ENCODE measurements around the gene RAPGEF2. TPM values are rescaled to one million over a fixed set of nuclear protein-coding genes. Genes with fewer than 3 reads are reported as not detected.

RAPGEF2 gene
- total RNA-seq, 1 experiment from 2014 or later = 21.2 TPM

DNA sequence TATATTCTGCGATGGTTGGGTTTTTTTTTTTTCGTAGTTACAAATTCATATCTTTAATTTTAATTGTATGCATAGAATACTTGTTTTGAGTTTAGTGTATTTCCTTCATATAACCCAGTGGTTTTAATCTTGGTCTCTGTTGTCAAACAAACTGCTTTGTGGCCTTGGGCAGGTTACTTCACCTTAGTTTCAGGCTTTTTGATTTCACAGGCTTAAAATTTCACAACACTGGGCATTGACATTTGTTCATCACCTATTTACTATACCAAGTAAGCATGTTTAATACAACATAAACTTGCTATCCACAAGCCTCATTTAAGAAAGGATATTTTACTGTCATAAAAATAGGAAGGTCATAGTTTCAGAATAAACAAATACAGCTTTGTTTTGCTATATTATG is 14.7 kb downstream of the RAPGEF2 start:
- CTCF ChIA-PET = interaction anchor here (0.6 kb wide), 1 partner anchor 191 kb away, joined by 3 read pairs; no protein-coding TSS in a partner anchor
- no peaks in the 10 kb centered on the region for H4K20me1 ChIP-seq (ENCODE audit: low read length)
- H3K9ac ChIP-seq (ENCODE audit: low read length) = no peak overlapping the region

DNA sequence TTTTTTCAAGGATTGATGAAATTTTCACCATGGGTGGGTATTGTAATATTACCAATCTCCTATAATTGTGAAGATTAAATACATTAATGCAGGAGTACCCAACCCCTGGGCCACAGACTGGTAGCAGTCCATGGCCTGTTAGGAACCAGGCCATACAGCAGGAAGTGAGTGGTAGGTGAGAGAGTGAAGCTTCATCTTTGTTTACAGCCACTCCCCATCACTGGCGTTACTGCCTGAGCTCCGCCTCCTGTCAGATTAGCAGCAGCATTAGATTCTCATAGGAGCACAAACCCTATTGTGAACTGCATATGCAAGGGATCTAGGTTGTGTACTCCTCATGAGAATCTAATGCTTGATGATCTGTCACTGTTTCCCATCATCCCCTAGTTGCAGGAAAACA is 15.1 kb downstream of the RAPGEF2 start:
- POLR2A ChIA-PET (ENCODE audit: unreplicated experiment) = interaction anchor here (0.6 kb wide), 1 partner anchor 693 kb away, joined by 10 read pairs; no protein-coding TSS in a partner anchor
- H3K27ac ChIP-seq (ENCODE audit: low read length) = no peak overlapping the region
- no peak overlapping the region for H3K4me2 ChIP-seq (ENCODE audit: low read length)
- H3K9me3 ChIP-seq (ENCODE audit: low read length) = no peaks in the 10 kb centered on the region
- peak; percentile 38; the same call in 1 of the 2 replicates for ATAC-seq
- H3F3A ChIP-seq (ENCODE audit: low read length, unreplicated experiment) = no peaks in the 10 kb centered on the region
- no TSS peak for BruUV-seq (replicated peaks)
- intact Hi-C loops (cut with micrococcal nuclease) = no loop called here
- DNase-seq = no peak
- peaks cover 11% of the 10 kb centered on the region for H3K4me1 ChIP-seq (ENCODE audit: insufficient read depth, low read length)
- H3K27me3 ChIP-seq (ENCODE audit: low read length) = no peaks in the 10 kb centered on the region
- H3K9ac ChIP-seq (ENCODE audit: low read length) = no peak overlapping the region
- H4K20me1 ChIP-seq (ENCODE audit: low read length) = no peaks in the 10 kb centered on the region
- H3K36me3 ChIP-seq (ENCODE audit: low read depth, low read length) = no peaks in the 10 kb centered on the region
- CTCF ChIA-PET = interaction anchor here (0.6 kb wide), 1 partner anchor 191 kb away, joined by 3 read pairs; no protein-coding TSS in a partner anchor
- H3K4me3 ChIP-seq (ENCODE audit: low read length) = no peak overlapping the region
- peaks cover 12% of the 10 kb centered on the region for H3K79me2 ChIP-seq (ENCODE audit: low read length)
- TF ChIP-seq EZH2 (IDR thresholded peaks at IDR 0.05; ENCODE audit: low read length, unreplicated experiment) = no peak
- no peak for TF ChIP-seq EZH2phosphoT487 (IDR thresholded peaks at IDR 0.05; ENCODE audit: borderline replicate concordance, low read length)
- TF ChIP-seq, protein P1, sequence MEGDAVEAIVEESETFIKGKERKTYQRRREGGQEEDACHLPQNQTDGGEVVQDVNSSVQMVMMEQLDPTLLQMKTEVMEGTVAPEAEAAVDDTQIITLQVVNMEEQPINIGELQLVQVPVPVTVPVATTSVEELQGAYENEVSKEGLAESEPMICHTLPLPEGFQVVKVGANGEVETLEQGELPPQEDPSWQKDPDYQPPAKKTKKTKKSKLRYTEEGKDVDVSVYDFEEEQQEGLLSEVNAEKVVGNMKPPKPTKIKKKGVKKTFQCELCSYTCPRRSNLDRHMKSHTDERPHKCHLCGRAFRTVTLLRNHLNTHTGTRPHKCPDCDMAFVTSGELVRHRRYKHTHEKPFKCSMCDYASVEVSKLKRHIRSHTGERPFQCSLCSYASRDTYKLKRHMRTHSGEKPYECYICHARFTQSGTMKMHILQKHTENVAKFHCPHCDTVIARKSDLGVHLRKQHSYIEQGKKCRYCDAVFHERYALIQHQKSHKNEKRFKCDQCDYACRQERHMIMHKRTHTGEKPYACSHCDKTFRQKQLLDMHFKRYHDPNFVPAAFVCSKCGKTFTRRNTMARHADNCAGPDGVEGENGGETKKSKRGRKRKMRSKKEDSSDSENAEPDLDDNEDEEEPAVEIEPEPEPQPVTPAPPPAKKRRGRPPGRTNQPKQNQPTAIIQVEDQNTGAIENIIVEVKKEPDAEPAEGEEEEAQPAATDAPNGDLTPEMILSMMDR (conservative IDR thresholded peaks at IDR 0.05; ENCODE audit: low read depth, low read length) = no peak
- no peak overlapping the region for H2AFZ ChIP-seq (ENCODE audit: low read length)
- H3K9me2 ChIP-seq (replicated peaks; ENCODE audit: low read length) = no peaks in the 10 kb centered on the region

More for the DNA sequence above, 14.7 kb downstream of the RAPGEF2 start:
- H3K4me1 ChIP-seq (ENCODE audit: insufficient read depth, low read length) = peaks cover 11% of the 10 kb centered on the region
- no peaks in the 10 kb centered on the region for H3K9me2 ChIP-seq (replicated peaks; ENCODE audit: low read length)
- no peak overlapping the region for H3K4me2 ChIP-seq (ENCODE audit: low read length)
- no peak for DNase-seq
- H3K79me2 ChIP-seq (ENCODE audit: low read length) = peaks cover 16% of the 10 kb centered on the region
- H3K36me3 ChIP-seq (ENCODE audit: low read depth, low read length) = no peaks in the 10 kb centered on the region
- H3K27ac ChIP-seq (ENCODE audit: low read length) = no peak overlapping the region
- H3F3A ChIP-seq (ENCODE audit: low read length, unreplicated experiment) = no peaks in the 10 kb centered on the region
- intact Hi-C loops (cut with micrococcal nuclease) = no loop called here
- H2AFZ ChIP-seq (ENCODE audit: low read length) = no peak overlapping the region
- no peaks in the 10 kb centered on the region for H3K27me3 ChIP-seq (ENCODE audit: low read length)
- TF ChIP-seq EZH2 (IDR thresholded peaks at IDR 0.05; ENCODE audit: low read length, unreplicated experiment) (no peak), EZH2phosphoT487 (IDR thresholded peaks at IDR 0.05; ENCODE audit: borderline replicate concordance, low read length) (no peak)
- TF ChIP-seq, protein P1 (conservative IDR thresholded peaks at IDR 0.05; ENCODE audit: low read depth, low read length) = no peak
- no peaks in the 10 kb centered on the region for H3K9me3 ChIP-seq (ENCODE audit: low read length)
- no peak for ATAC-seq
- BruUV-seq (replicated peaks) = no TSS peak
- no peak overlapping the region for H3K4me3 ChIP-seq (ENCODE audit: low read length)
- POLR2A ChIA-PET (ENCODE audit: unreplicated experiment) = interaction anchor here (0.6 kb wide), 1 partner anchor 693 kb away, joined by 10 read pairs; no protein-coding TSS in a partner anchor

DNA sequence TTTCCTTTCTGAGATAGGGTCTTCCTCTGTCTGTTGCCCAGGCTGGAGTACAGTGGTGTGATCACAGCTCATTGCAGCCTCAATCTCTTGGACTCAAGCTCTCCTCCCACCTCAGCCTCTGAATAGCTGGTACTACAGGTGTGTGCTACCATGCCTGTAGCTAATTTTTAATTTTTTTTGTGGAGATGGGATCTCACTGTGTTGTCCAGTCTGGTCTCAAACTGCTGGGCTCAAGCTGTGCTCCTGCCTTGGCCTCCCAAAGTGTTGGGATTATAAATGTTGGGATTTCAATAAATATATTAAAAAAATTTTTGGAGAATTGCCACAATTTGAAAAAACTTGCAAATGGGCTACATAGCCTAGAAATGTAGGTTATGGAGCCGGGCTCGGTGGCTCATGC is 18.5 kb downstream of the RAPGEF2 start:
- no peak overlapping the region for H3K4me2 ChIP-seq (ENCODE audit: low read length)
- H4K20me1 ChIP-seq (ENCODE audit: low read length) = no peaks in the 10 kb centered on the region
- ChIA-PET POLR2A (ENCODE audit: unreplicated experiment) (interaction anchor here (0.6 kb wide), 1 partner anchor 325 kb away, joined by 3 read pairs; no protein-coding TSS in a partner anchor), CTCF (no interaction called here)
- H3K27ac ChIP-seq (ENCODE audit: low read length) = no peak overlapping the region
- ATAC-seq (no peak), DNase-seq (no peak)
- H2AFZ ChIP-seq (ENCODE audit: low read length) = no peak overlapping the region
- peaks cover 23% of the 10 kb centered on the region for H3K79me2 ChIP-seq (ENCODE audit: low read length)
- intact Hi-C loops (cut with micrococcal nuclease) = no loop called here
- no peak overlapping the region for H3K4me3 ChIP-seq (ENCODE audit: low read length)
- BruUV-seq (replicated peaks) = no TSS peak
- TF ChIP-seq EZH2phosphoT487 (IDR thresholded peaks at IDR 0.05; ENCODE audit: borderline replicate concordance, low read length) (no peak), EZH2 (IDR thresholded peaks at IDR 0.05; ENCODE audit: low read length, unreplicated experiment) (no peak)
- TF ChIP-seq, protein P1 (conservative IDR thresholded peaks at IDR 0.05; ENCODE audit: low read depth, low read length) = no peak
- no peaks in the 10 kb centered on the region for H3K9me2 ChIP-seq (replicated peaks; ENCODE audit: low read length)
- H3K9ac ChIP-seq (ENCODE audit: low read length) = no peak overlapping the region
- H3K4me1 ChIP-seq (ENCODE audit: insufficient read depth, low read length) = peaks cover 11% of the 10 kb centered on the region
- H3K36me3 ChIP-seq (ENCODE audit: low read depth, low read length) = no peaks in the 10 kb centered on the region
- H3F3A ChIP-seq (ENCODE audit: low read length, unreplicated experiment) = no peaks in the 10 kb centered on the region
- H3K27me3 ChIP-seq (ENCODE audit: low read length) = no peaks in the 10 kb centered on the region
- H3K9me3 ChIP-seq (ENCODE audit: low read length) = no peaks in the 10 kb centered on the region
